Neutrophil (primary cell): ENCODE data around the gene PELI3.
A peak's percentile ranks its signal among the peaks of the same experiment; 100 is the strongest.

Source experiments
- H3K27ac ChIP-seq: fragments of 200-600 bp; sonication (generic); 2 replicates; pipeline ENCODE4 v1.5.1; 2016; ENCODE audit warnings: mild to moderate bottlenecking, moderate library complexity
- H3K27me3 ChIP-seq: fragments of 200-600 bp; sonication (generic); 2 replicates; pipeline ENCODE4 v1.6.0; 2016; ENCODE audit warnings: mild to moderate bottlenecking
- H3K36me3 ChIP-seq: fragments of 200-600 bp; sonication (generic); 2 replicates; pipeline ENCODE4 v1.5.1; 2017
- H3K4me1 ChIP-seq, 2 experiments: fragments of 200-600 bp in 1 of 2; sonication (generic) in 1 of 2; 1 replicate in 1 of 2; 2 replicates in 1 of 2; pipeline versions ENCODE4 v1.5.1 to v1.6.1; 2013 to 2016; ENCODE audit warnings: low read depth in 1 of 2, low read length in 1 of 2, mild to moderate bottlenecking in 1 of 2, moderate library complexity in 1 of 2; ENCODE audit not compliant: control insufficient read depth in 1 of 2, insufficient read depth in 1 of 2
- H3K4me3 ChIP-seq, 2 experiments: fragments of 200-600 bp in 1 of 2; sonication (generic) in 1 of 2; 1 replicate in 1 of 2; 2 replicates in 1 of 2; pipeline ENCODE4 v1.5.1; 2013 to 2016; ENCODE audit warnings: low read depth in 1 of 2, low read length in 1 of 2, mild to moderate bottlenecking in 1 of 2, moderate library complexity in 1 of 2
- H3K9me3 ChIP-seq: fragments of 200-600 bp; sonication (generic); 2 replicates; pipeline ENCODE4 v1.5.1; 2016
- CTCF ChIP-seq: fragments of 200-600 bp; sonication (generic); IDR thresholded peaks from 2 replicates; pipeline ENCODE4 v1.5.1; 2016; ENCODE audit warnings: antibody characterized with exemption

The PELI3 gene

DNA sequence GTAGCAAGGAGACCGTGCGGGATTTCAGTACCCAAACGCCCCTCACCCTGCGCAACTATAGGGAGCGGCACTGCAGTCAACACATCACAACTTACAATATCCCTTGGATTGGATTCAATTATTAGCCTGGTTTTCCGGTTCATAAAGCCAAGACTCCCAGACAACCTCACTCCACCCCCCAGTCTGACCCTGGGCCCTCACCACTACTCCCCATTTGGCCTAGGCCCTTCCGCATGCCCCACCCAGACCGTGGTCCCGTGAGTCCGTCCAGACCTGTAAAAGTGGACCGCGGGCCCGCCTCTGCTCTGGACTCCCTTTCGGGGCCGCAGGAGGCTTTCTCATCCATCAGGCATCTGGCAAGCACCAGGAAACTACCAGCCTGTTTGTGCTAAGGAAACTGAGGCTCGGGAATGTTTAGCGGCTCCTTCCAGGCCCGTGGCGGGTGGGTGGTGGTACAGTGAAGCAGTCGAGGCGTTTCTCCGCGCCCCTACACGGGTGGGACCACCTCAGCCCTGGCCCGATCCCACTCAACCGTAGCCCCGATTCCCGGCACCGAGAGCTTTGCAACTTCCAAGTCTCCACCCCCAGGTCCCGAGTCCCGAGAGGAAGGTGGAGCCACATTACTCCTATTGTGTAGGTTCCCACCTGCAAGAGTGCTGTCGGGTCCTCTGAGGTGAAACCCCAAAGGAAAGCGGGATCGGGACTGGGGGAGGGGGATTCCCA lies 12.8 kb downstream of the PELI3 start:
- Histone ChIP-seq H3K36me3 (peaks cover 13% of the 10 kb centered on the region), H3K27me3 (no peaks in the 10 kb centered on the region), H3K9me3 (no peaks in the 10 kb centered on the region), H3K27ac (peak overlapping the region; percentile 78), H3K4me3 (peak overlapping the region; percentile 80 to 81), H3K4me1 (peaks cover 19 to 20% of the 10 kb centered on the region in 2 experiments)
- no peak for TF ChIP-seq CTCF

- peaks cover 20% of the 10 kb centered on the region for H3K36me3 ChIP-seq
- no peaks in the 10 kb centered on the region for H3K27me3 ChIP-seq
- H3K27ac ChIP-seq, result peak within 1 kb of the TSS; percentile 78
- H3K4me1 ChIP-seq, result peaks cover 19 to 20% of the 10 kb centered on the region in 2 experiments
- peak within 1 kb of the TSS; percentile 80 to 81 for H3K4me3 ChIP-seq
- peak; percentile 28 for TF ChIP-seq CTCF
- no peaks in the 10 kb centered on the region for H3K9me3 ChIP-seq
Measured at GRCh38 chr11:66480117-66480938, 13.6 kb downstream of the PELI3 start, which contains the start of gene DPP3. TSS of gene DPP3 (plus strand) at chr11:66480434. CDS start at chr11:66482201, 1,767 bp downstream.

- peaks cover 8 to 9% of the 10 kb centered on the region in 2 experiments for H3K4me1 ChIP-seq
- H3K4me3 ChIP-seq, result no peak overlapping the region
- peaks cover 54% of the 10 kb centered on the region for H3K36me3 ChIP-seq
- no peak overlapping the region for H3K27ac ChIP-seq
- TF ChIP-seq CTCF, result no peak
- H3K27me3 ChIP-seq, result no peaks in the 10 kb centered on the region
- H3K9me3 ChIP-seq, result no peaks in the 10 kb centered on the region
Measured at GRCh38 chr11:66484806-66485380, 18.2 kb downstream of the PELI3 start.

GRCh38 chr11:66488957-66489356 lies 22.3 kb downstream of the PELI3 start:
- Histone ChIP-seq H3K36me3 (peaks cover 79% of the 10 kb centered on the region), H3K27me3 (no peaks in the 10 kb centered on the region), H3K9me3 (no peaks in the 10 kb centered on the region), H3K4me3 (no peak overlapping the region), H3K27ac (no peak overlapping the region), H3K4me1 (no peaks in the 10 kb centered on the region)
- TF ChIP-seq CTCF, result no peak

GRCh38 chr11:66489636-66490035 lies 22.9 kb downstream of the PELI3 start:
- Histone ChIP-seq H3K9me3 (no peaks in the 10 kb centered on the region), H3K36me3 (peaks cover 74% of the 10 kb centered on the region), H3K4me1 (no peaks in the 10 kb centered on the region), H3K27ac (no peak overlapping the region), H3K4me3 (no peak overlapping the region), H3K27me3 (no peaks in the 10 kb centered on the region)
- TF ChIP-seq CTCF, result no peak
